Measurements from ENCODE around the gene ZNF613. TPM values are rescaled to one million over a fixed set of nuclear protein-coding genes. Genes with fewer than 3 reads are reported as not detected.

Gene ZNF613
- total and polyA plus RNA-seq, 2 of the 13 experiments (the other 11 are each of a cell fraction or from before 2014, with no cell fraction given): 3.6 to 8.3 TPM

DNA sequence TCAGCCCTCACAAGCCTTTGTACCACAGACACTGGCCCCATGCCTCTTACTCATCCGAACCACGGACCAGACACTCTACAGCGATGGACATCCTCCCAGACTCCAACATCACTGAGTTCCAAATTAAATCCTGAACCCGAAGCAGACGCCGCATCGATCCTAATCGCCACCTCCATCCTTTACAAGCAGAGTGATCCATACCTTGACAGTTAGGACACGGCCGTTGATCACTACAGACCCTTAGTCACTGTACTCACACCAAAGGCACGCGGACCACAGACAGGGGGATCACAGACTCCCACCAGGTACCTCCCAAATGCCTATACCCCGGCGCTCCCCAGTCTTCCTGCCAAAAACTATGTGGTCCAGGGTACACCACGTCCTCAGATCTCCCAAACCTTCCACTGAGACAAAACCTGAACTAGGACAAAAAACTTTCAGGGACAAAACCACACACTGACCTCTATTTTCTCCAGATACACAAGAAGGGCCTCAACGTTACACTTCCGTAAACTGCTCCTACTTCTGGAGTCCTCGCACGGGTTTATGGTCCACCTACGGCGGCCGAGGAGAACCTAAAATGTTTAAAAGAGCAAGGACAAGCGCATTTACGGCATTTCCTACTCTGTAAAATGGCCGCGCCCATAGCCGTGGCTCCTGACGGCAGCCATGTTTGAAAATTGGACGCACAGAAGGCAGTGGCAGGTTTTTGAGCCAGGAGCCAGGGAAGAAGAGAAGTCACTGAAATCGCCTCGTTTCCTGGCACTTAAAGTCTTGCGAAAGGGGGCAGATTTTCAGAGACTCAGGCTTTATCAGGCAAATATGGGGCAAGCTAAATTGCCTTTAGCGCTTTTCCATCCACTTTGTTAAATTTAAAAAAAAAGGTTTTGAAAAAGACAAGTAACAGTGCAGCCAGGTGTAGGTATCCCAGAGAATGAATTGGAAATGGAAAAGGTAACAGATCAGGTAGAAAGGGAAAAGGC, 59.3 kb downstream of the ZNF613 start, which contains the start of gene ZNF350 (continued):
- 0 out of 2 replicates have a peak, but pooled peaks have one; percentile 28 for TF ChIP-seq ISL2 (CRISPR knock-in tag; IDR thresholded peaks at IDR 0.05)
- TF ChIP-seq, protein P1, sequence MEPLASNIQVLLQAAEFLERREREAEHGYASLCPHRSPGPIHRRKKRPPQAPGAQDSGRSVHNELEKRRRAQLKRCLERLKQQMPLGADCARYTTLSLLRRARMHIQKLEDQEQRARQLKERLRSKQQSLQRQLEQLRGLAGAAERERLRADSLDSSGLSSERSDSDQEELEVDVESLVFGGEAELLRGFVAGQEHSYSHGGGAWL (CRISPR knock-in tag; IDR thresholded peaks at IDR 0.05): 0 out of 2 replicates have a peak, but pooled peaks have one; percentile 28
- TF ChIP-seq SMAD3 (CRISPR knock-in tag; IDR thresholded peaks at IDR 0.05): peak; percentile 96
- TF ChIP-seq SP2 (CRISPR knock-in tag; IDR thresholded peaks at IDR 0.05): no peak
- peak; percentile 82 for TF ChIP-seq ZFX (CRISPR knock-in tag; IDR thresholded peaks at IDR 0.05; ENCODE audit: low read depth)
- TF ChIP-seq ZNF232 (CRISPR knock-in tag; IDR thresholded peaks at IDR 0.05; ENCODE audit: borderline replicate concordance): 0 out of 2 replicates have a peak, but pooled peaks have one; percentile 68
- TF ChIP-seq GFI1 (CRISPR knock-in tag; IDR thresholded peaks at IDR 0.05; ENCODE audit: borderline replicate concordance): no peak
- peak; percentile 62; the same call in 1 of the 2 replicates for TF ChIP-seq YEATS4 (CRISPR knock-in tag; IDR thresholded peaks at IDR 0.05; ENCODE audit: borderline replicate concordance)
- TF ChIP-seq ESRRA (CRISPR knock-in tag; IDR thresholded peaks at IDR 0.05; ENCODE audit: low read depth): no peak
- 0 out of 2 replicates have a peak, but pooled peaks have one; percentile 53 for TF ChIP-seq SMAD9 (CRISPR knock-in tag; IDR thresholded peaks at IDR 0.05)
- TF ChIP-seq, protein P2, sequence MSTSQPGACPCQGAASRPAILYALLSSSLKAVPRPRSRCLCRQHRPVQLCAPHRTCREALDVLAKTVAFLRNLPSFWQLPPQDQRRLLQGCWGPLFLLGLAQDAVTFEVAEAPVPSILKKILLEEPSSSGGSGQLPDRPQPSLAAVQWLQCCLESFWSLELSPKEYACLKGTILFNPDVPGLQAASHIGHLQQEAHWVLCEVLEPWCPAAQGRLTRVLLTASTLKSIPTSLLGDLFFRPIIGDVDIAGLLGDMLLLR (CRISPR knock-in tag; IDR thresholded peaks at IDR 0.05): no peak
- TF ChIP-seq, protein P3, sequence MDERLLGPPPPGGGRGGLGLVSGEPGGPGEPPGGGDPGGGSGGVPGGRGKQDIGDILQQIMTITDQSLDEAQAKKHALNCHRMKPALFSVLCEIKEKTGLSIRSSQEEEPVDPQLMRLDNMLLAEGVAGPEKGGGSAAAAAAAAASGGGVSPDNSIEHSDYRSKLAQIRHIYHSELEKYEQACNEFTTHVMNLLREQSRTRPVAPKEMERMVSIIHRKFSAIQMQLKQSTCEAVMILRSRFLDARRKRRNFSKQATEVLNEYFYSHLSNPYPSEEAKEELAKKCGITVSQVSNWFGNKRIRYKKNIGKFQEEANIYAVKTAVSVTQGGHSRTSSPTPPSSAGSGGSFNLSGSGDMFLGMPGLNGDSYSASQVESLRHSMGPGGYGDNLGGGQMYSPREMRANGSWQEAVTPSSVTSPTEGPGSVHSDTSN (CRISPR knock-in tag; IDR thresholded peaks at IDR 0.05): no peak
- TF ChIP-seq, protein P4, sequence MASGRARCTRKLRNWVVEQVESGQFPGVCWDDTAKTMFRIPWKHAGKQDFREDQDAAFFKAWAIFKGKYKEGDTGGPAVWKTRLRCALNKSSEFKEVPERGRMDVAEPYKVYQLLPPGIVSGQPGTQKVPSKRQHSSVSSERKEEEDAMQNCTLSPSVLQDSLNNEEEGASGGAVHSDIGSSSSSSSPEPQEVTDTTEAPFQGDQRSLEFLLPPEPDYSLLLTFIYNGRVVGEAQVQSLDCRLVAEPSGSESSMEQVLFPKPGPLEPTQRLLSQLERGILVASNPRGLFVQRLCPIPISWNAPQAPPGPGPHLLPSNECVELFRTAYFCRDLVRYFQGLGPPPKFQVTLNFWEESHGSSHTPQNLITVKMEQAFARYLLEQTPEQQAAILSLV (CRISPR knock-in tag; IDR thresholded peaks at IDR 0.05; ENCODE audit: borderline replicate concordance): no peak
- TF ChIP-seq SPEN (CRISPR knock-in tag; IDR thresholded peaks at IDR 0.05; ENCODE audit: low read depth): peak; percentile 77; the same call in 1 of the 2 replicates
- TF ChIP-seq, protein P5, sequence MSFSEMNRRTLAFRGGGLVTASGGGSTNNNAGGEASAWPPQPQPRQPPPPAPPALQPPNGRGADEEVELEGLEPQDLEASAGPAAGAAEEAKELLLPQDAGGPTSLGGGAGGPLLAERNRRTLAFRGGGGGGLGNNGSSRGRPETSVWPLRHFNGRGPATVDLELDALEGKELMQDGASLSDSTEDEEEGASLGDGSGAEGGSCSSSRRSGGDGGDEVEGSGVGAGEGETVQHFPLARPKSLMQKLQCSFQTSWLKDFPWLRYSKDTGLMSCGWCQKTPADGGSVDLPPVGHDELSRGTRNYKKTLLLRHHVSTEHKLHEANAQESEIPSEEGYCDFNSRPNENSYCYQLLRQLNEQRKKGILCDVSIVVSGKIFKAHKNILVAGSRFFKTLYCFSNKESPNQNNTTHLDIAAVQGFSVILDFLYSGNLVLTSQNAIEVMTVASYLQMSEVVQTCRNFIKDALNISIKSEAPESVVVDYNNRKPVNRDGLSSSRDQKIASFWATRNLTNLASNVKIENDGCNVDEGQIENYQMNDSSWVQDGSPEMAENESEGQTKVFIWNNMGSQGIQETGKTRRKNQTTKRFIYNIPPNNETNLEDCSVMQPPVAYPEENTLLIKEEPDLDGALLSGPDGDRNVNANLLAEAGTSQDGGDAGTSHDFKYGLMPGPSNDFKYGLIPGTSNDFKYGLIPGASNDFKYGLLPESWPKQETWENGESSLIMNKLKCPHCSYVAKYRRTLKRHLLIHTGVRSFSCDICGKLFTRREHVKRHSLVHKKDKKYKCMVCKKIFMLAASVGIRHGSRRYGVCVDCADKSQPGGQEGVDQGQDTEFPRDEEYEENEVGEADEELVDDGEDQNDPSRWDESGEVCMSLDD (CRISPR knock-in tag; IDR thresholded peaks at IDR 0.05; ENCODE audit: borderline replicate concordance): 0 out of 2 replicates have a peak, but pooled peaks have one; percentile 20
- TF ChIP-seq TCF12 (IDR thresholded peaks at IDR 0.05): no peak
- no peak for TF ChIP-seq TCF12 (CRISPR knock-in tag; IDR thresholded peaks at IDR 0.05)
- TF ChIP-seq, protein P6, sequence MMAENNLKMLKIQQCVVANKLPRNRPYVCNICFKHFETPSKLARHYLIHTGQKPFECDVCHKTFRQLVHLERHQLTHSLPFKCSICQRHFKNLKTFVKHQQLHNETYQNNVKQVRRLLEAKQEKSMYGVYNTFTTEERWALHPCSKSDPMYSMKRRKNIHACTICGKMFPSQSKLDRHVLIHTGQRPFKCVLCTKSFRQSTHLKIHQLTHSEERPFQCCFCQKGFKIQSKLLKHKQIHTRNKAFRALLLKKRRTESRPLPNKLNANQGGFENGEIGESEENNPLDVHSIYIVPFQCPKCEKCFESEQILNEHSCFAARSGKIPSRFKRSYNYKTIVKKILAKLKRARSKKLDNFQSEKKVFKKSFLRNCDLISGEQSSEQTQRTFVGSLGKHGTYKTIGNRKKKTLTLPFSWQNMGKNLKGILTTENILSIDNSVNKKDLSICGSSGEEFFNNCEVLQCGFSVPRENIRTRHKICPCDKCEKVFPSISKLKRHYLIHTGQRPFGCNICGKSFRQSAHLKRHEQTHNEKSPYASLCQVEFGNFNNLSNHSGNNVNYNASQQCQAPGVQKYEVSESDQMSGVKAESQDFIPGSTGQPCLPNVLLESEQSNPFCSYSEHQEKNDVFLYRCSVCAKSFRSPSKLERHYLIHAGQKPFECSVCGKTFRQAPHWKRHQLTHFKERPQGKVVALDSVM (CRISPR knock-in tag; IDR thresholded peaks at IDR 0.05): no peak
- peak; percentile 91 for TF ChIP-seq KDM5A (IDR thresholded peaks at IDR 0.05; ENCODE audit: borderline replicate concordance, low read length)
- TF ChIP-seq NR2F2 (IDR thresholded peaks at IDR 0.05; ENCODE audit: borderline replicate concordance, low read depth): no peak; the same call in 1 of the 2 replicates
